Measurements from ENCODE around the gene FAM53B. TPM values are rescaled to one million over a fixed set of nuclear protein-coding genes. Genes with fewer than 3 reads are reported as not detected.

The FAM53B gene
- total RNA-seq, 1 experiment from 2014 or later = 18.3 TPM

DNA sequence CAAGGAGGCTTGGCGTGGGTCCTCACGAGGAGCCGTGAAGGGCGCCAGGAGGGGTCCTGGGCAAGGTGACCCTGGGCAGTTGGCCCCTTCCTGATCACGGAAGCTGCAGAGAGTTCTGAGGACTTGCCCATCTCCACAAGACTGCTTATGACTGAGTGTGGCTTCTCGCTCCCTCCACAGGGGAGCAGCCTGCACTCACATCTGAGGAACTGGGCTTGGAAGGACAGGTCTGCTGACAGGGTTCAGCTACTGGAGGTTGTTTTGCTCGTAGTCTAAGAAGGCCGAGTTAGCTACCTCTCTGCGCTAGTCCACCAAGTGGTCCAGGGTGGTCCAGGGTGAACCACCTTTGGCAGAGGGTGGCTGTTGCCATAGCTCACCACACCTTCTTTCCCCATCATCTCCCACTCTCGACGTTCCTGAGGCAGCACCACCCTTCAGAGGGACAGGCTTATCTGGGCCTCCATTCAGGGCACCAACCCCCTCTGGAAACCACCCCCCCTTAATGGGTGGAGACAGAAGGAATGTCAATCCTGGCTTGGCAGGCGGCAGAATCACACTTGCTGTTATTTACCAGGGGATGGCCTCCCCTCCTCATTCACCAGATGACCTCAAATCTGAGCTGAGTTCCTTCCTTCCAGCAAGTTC is 38.2 kb downstream of the FAM53B start:
- Histone ChIP-seq H3K4me3 (ENCODE audit: low read depth, low read length, poor library complexity, severe bottlenecking) (no peak overlapping the region), H3K9me3 (ENCODE audit: low read depth, low read length, poor library complexity, severe bottlenecking) (no peaks in the 10 kb centered on the region), H3K27me3 (replicated peaks; ENCODE audit: insufficient read depth, low read depth, low read length, poor library complexity) (no peaks in the 10 kb centered on the region), H3K27ac (ENCODE audit: low read depth, low read length, poor library complexity, severe bottlenecking) (no peak overlapping the region), H3K4me1 (ENCODE audit: insufficient read depth, low read length, poor library complexity, severe bottlenecking) (peaks cover 30% of the 10 kb centered on the region), H3K36me3 (ENCODE audit: insufficient read depth, low read length, poor library complexity, severe bottlenecking) (no peaks in the 10 kb centered on the region)
- TF ChIP-seq EZH2 (IDR thresholded peaks at IDR 0.05; ENCODE audit: borderline replicate concordance, low read depth, low read length, poor library complexity, severe bottlenecking) = no peak
- no peak for TF ChIP-seq CTCF (conservative IDR thresholded peaks at IDR 0.05; ENCODE audit: low read depth, low read length)
- no TSS peak for BruUV-seq (replicated peaks)
- POLR2A ChIA-PET (ENCODE audit: low non-redundant PET) = no interaction called here
- CTCF ChIA-PET = no interaction called here
- no peak for DNase-seq (ENCODE audit: low spot score)
- intact Hi-C loops (cut with micrococcal nuclease; ENCODE audit: unreplicated experiment) = no loop called here

DNA sequence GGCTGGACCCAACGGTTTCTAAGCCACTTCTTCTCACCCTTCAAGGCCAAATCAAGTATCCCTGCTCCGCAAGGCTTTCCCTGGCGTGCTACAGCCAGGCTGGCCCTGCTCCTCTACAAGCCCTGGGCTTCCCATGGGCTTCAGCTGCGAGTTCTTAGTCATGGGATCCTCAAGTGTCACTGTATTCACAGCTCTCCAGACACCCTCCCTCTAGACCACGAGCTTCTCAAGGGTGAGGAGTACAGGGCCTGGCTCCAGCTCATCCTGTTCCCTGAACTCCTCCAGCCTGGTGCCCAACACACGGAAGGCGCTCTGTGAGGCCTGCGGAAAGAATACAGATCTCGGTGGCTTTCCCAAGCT is 38.8 kb downstream of the FAM53B start:
- ChIA-PET POLR2A (ENCODE audit: low non-redundant PET) (no interaction called here), CTCF (no interaction called here)
- H3K4me1 ChIP-seq (ENCODE audit: insufficient read depth, low read length, poor library complexity, severe bottlenecking) = peaks cover 24% of the 10 kb centered on the region
- no TSS peak for BruUV-seq (replicated peaks)
- H3K36me3 ChIP-seq (ENCODE audit: insufficient read depth, low read length, poor library complexity, severe bottlenecking) = no peaks in the 10 kb centered on the region
- no peak overlapping the region for H3K4me3 ChIP-seq (ENCODE audit: low read depth, low read length, poor library complexity, severe bottlenecking)
- H3K27me3 ChIP-seq (replicated peaks; ENCODE audit: insufficient read depth, low read depth, low read length, poor library complexity) = no peaks in the 10 kb centered on the region
- H3K27ac ChIP-seq (ENCODE audit: low read depth, low read length, poor library complexity, severe bottlenecking) = no peak overlapping the region
- intact Hi-C loops (cut with micrococcal nuclease; ENCODE audit: unreplicated experiment) = no loop called here
- no peaks in the 10 kb centered on the region for H3K9me3 ChIP-seq (ENCODE audit: low read depth, low read length, poor library complexity, severe bottlenecking)
- DNase-seq (ENCODE audit: low spot score) = no peak
- TF ChIP-seq CTCF (conservative IDR thresholded peaks at IDR 0.05; ENCODE audit: low read depth, low read length) (no peak), EZH2 (IDR thresholded peaks at IDR 0.05; ENCODE audit: borderline replicate concordance, low read depth, low read length, poor library complexity, severe bottlenecking) (no peak)

DNA sequence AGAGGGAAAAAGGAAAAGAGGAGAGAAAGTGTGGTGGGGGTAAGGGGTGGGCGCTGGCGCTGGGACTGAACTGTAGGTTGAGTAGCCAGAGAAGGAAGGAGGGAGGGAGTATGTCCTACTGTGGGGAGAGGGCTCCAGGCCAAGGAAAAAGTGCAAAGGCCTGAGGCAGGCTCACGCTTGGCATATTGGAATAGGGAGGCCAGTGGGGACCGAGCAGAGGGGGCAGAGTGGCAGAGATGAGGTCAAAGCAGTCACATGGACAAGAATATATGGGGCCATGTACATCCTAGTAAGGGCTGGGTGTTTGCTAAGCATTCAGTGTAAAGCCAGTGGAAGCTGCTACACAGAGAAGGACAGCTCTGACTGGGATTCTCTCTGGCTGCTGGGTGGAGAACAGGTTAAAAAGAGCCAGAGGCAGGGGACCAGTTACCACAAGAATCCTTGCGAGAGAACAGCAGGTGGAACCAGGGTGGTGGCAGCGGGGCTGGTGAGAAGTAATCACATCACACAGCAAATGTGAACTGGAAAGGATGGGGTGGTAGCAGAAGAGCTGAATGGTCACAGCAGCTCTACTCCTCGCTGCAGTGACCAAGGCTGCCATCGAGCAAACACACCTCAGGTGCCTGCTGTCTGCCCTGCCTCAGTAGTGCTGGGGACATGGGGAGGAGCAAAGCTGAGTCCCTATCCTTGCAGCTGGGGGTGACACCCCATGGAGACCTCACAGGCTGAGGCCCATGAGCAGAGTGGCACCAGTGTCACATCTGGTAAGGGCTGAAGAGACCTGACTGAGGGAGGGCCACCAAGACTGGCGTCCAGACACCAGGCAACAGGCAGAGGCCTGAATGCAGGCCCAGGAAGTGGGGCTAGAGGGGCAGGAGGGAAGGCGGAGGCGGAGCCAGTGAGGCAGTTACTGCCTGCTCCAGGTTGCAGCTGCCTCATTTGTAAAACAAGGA is 39.5 kb downstream of the FAM53B start:
- H3K27me3 ChIP-seq (replicated peaks; ENCODE audit: insufficient read depth, low read depth, low read length, poor library complexity) = no peaks in the 10 kb centered on the region
- peaks cover 19% of the 10 kb centered on the region for H3K4me1 ChIP-seq (ENCODE audit: insufficient read depth, low read length, poor library complexity, severe bottlenecking)
- no peak for DNase-seq (ENCODE audit: low spot score)
- CTCF ChIA-PET = no interaction called here
- POLR2A ChIA-PET (ENCODE audit: low non-redundant PET) = no interaction called here
- no peak overlapping the region for H3K27ac ChIP-seq (ENCODE audit: low read depth, low read length, poor library complexity, severe bottlenecking)
- no peak overlapping the region for H3K4me3 ChIP-seq (ENCODE audit: low read depth, low read length, poor library complexity, severe bottlenecking)
- intact Hi-C loops (cut with micrococcal nuclease; ENCODE audit: unreplicated experiment) = no loop called here
- TF ChIP-seq CTCF (conservative IDR thresholded peaks at IDR 0.05; ENCODE audit: low read depth, low read length) (no peak), EZH2 (IDR thresholded peaks at IDR 0.05; ENCODE audit: borderline replicate concordance, low read depth, low read length, poor library complexity, severe bottlenecking) (no peak)
- BruUV-seq (replicated peaks) = no TSS peak
- no peaks in the 10 kb centered on the region for H3K9me3 ChIP-seq (ENCODE audit: low read depth, low read length, poor library complexity, severe bottlenecking)
- no peaks in the 10 kb centered on the region for H3K36me3 ChIP-seq (ENCODE audit: insufficient read depth, low read length, poor library complexity, severe bottlenecking)

Data from A673 (cell line).